Measurements from ENCODE around the gene CMIP. TPM values are rescaled to one million over a fixed set of nuclear protein-coding genes. Genes with fewer than 3 reads are reported as not detected.
"Not testable (repeated sequence)": the region's sequence is repeated elsewhere in the genome, so short reads cannot be mapped to it uniquely, and the experiment has no call there.

Gene CMIP
- total RNA-seq, 1 experiment from 2014 or later: 48.2 TPM

GRCh38 chr16:81740169-81740568, 295.6 kb downstream of the CMIP start:
- no peak overlapping the region for H4K5ac ChIP-seq (ENCODE audit: insufficient read length, low read depth, low read length)
- H3K9me3 ChIP-seq (ENCODE audit: control insufficient read depth, low read depth, low read length): no peaks in the 10 kb centered on the region
- no peaks in the 10 kb centered on the region for H3K79me2 ChIP-seq (ENCODE audit: insufficient read depth, low read length)
- no peak overlapping the region for H3K23ac ChIP-seq (ENCODE audit: insufficient read length, low read depth, low read length)
- Mint-ChIP-seq H3K4me1 (peaks cover 7 to 19% of the 10 kb centered on the region in 2 experiments), H3K9me3 (no peaks in the 10 kb centered on the region), H3K4me3 (no peak overlapping the region), H3K27me3 (ENCODE audit: low read depth) (peaks cover 27% of the 10 kb centered on the region), H3K36me3 (ENCODE audit: insufficient read depth in 1 of 3, low read depth in 3 of 3) (no peaks in the 10 kb centered on the region), H3K27ac (no peak overlapping the region)
- no peaks in the 10 kb centered on the region for H3K23me2 ChIP-seq (ENCODE audit: insufficient read length, low read depth, low read length, poor library complexity, severe bottlenecking)
- no peak overlapping the region for H3K4me2 ChIP-seq (ENCODE audit: insufficient read depth, insufficient read length, low read length)
- H3K56ac ChIP-seq (ENCODE audit: insufficient read length, low read depth, low read length): no peak overlapping the region
- H4K8ac ChIP-seq (replicated peaks; ENCODE audit: insufficient read length, low read depth, low read length): no peak overlapping the region
- H2AK5ac ChIP-seq (ENCODE audit: insufficient read length, low read length): no peak overlapping the region
- no peak overlapping the region for H3K14ac ChIP-seq (ENCODE audit: insufficient read depth, low read length)
- no peak overlapping the region for H3K9ac ChIP-seq (ENCODE audit: extremely low read depth, insufficient read length, low read length)
- H4K91ac ChIP-seq (ENCODE audit: insufficient read length, low read depth, low read length): no peak overlapping the region
- DNase-seq: peak; percentile 88
- no peak overlapping the region for H3K4ac ChIP-seq (ENCODE audit: low read depth, low read length)
- no peak overlapping the region for H2BK12ac ChIP-seq (ENCODE audit: insufficient read length, low read depth, low read length)
- no peaks in the 10 kb centered on the region for H3K79me1 ChIP-seq (ENCODE audit: insufficient read depth, low read depth, low read length, poor library complexity, severe bottlenecking)
- no peak overlapping the region for H2BK5ac ChIP-seq (ENCODE audit: insufficient read length, low read length)
- H2BK20ac ChIP-seq (ENCODE audit: low read depth, low read length, poor library complexity, severe bottlenecking): no peak overlapping the region
- H3K27ac ChIP-seq (ENCODE audit: insufficient read length, low read depth, low read length): no peak overlapping the region
- H2BK15ac ChIP-seq (ENCODE audit: low read depth, low read length): no peak overlapping the region
- H2BK120ac ChIP-seq (ENCODE audit: low read depth, low read length, poor library complexity, severe bottlenecking): no peak overlapping the region
- no peak for TF ChIP-seq CTCF (conservative IDR thresholded peaks at IDR 0.05)
- no peak overlapping the region for H3K18ac ChIP-seq (ENCODE audit: insufficient read length, low read depth, low read length)
- no peak overlapping the region for H2AFZ ChIP-seq (ENCODE audit: low read length)
- H4K20me1 ChIP-seq (ENCODE audit: control insufficient read depth, insufficient read depth, insufficient read length): no peaks in the 10 kb centered on the region
- no peaks in the 10 kb centered on the region for H3K27me3 ChIP-seq (ENCODE audit: insufficient read depth, low read length)
- no peak overlapping the region for H3T11ph ChIP-seq (ENCODE audit: low read length)
- WGBS (ENCODE audit: extremely low coverage, insufficient read length, low lambda C conversion rate): no CpG with 5 or more reads among the region's 8 CpGs
- H3K4me1 ChIP-seq (ENCODE audit: insufficient read depth, low read length): no peaks in the 10 kb centered on the region; the same call in 1 of the 2 replicates

- not testable (repeated sequence) for H3K4me3 Mint-ChIP-seq; H2BK20ac ChIP-seq (ENCODE audit: low read depth, low read length, poor library complexity, severe bottlenecking); H3K4me2 ChIP-seq (ENCODE audit: insufficient read depth, insufficient read length, low read length); H2BK120ac ChIP-seq (ENCODE audit: low read depth, low read length, poor library complexity, severe bottlenecking); H3K18ac ChIP-seq (ENCODE audit: insufficient read length, low read depth, low read length); H3K79me1 ChIP-seq (ENCODE audit: insufficient read depth, low read depth, low read length, poor library complexity, severe bottlenecking); DNase-seq; H3K23ac ChIP-seq (ENCODE audit: insufficient read length, low read depth, low read length); H3K27me3 ChIP-seq (ENCODE audit: insufficient read depth, low read length); H3K9ac ChIP-seq (ENCODE audit: extremely low read depth, insufficient read length, low read length); H3T11ph ChIP-seq (ENCODE audit: low read length); H2BK5ac ChIP-seq (ENCODE audit: insufficient read length, low read length); H3K14ac ChIP-seq (ENCODE audit: insufficient read depth, low read length); H3K56ac ChIP-seq (ENCODE audit: insufficient read length, low read depth, low read length); H4K91ac ChIP-seq (ENCODE audit: insufficient read length, low read depth, low read length); H2AK5ac ChIP-seq (ENCODE audit: insufficient read length, low read length); H4K8ac ChIP-seq (replicated peaks; ENCODE audit: insufficient read length, low read depth, low read length); H3K9me3 ChIP-seq (ENCODE audit: control insufficient read depth, low read depth, low read length); H2AFZ ChIP-seq (ENCODE audit: low read length); H3K79me2 ChIP-seq (ENCODE audit: insufficient read depth, low read length); H3K27ac ChIP-seq (ENCODE audit: insufficient read length, low read depth, low read length); H3K4ac ChIP-seq (ENCODE audit: low read depth, low read length); H4K5ac ChIP-seq (ENCODE audit: insufficient read length, low read depth, low read length); H4K20me1 ChIP-seq (ENCODE audit: control insufficient read depth, insufficient read depth, insufficient read length); H2BK12ac ChIP-seq (ENCODE audit: insufficient read length, low read depth, low read length); H2BK15ac ChIP-seq (ENCODE audit: low read depth, low read length); H3K27ac Mint-ChIP-seq; H3K4me1 ChIP-seq (ENCODE audit: insufficient read depth, low read length); H3K36me3 Mint-ChIP-seq (ENCODE audit: insufficient read depth in 1 of 3, low read depth in 3 of 3); H3K23me2 ChIP-seq (ENCODE audit: insufficient read length, low read depth, low read length, poor library complexity, severe bottlenecking); H3K9me3 Mint-ChIP-seq
- Mint-ChIP-seq H3K4me1 (peaks cover 11 to 30% of the 10 kb centered on the region in 2 experiments), H3K27me3 (ENCODE audit: low read depth) (peaks cover 27% of the 10 kb centered on the region)
- WGBS (ENCODE audit: extremely low coverage, insufficient read length, low lambda C conversion rate): no CpG with 5 or more reads among the region's 6 CpGs
Observed at GRCh38 chr16:81741430-81741770, 296.8 kb downstream of the CMIP start.

All from H9 (cell line).